ENCODE results near the gene DAPP1.

The DAPP1 gene

GRCh38 chr4:99855678-99856077 is 39.1 kb downstream of the DAPP1 start:
- DNase-seq = no peak

DNA sequence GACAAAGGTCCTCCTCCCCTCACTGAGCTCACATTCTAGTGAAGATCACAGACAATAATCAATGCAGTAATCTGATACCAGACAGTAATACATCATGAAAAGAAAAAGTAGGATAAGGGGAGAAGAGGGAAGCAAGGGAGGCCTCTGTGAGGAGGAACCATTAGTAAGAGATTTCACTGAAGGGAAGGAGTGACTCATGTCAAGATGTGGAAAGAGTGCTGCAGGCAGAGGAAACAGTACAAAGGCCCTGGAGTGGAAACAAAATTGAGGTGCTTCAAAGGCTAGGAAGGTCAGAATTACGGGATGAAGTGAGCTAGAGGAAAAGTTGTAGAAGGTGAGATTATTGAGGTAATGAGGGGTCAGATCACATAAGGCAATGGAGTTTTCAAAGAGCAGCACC is 39.5 kb downstream of the DAPP1 start:
- DNase-seq = no peak

- no peak for DNase-seq
Observed at GRCh38 chr4:99857307-99857706, 40.7 kb downstream of the DAPP1 start.

- DNase-seq = no peak
Observed at GRCh38 chr4:99859618-99860017, 43.0 kb downstream of the DAPP1 start.

DNA sequence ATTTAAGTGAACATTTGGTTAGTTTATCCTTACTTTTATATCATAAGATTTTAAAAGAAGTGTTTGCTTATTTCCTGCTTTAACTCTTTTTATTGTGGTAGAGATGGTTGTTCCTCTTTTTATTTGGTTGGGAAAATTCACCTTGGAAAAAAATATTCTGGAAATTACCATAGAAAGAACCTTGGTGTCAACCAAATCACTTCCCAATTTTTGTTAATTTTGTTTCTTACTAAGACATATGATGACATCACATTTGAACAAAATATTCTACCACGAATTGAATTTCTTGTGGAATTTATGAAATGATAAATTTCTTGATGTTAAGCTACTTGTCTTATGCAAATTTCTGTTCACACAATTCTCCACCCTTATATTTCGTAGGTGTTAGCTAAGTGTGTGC is 43.9 kb downstream of the DAPP1 start:
- DNase-seq = no peak

DNA sequence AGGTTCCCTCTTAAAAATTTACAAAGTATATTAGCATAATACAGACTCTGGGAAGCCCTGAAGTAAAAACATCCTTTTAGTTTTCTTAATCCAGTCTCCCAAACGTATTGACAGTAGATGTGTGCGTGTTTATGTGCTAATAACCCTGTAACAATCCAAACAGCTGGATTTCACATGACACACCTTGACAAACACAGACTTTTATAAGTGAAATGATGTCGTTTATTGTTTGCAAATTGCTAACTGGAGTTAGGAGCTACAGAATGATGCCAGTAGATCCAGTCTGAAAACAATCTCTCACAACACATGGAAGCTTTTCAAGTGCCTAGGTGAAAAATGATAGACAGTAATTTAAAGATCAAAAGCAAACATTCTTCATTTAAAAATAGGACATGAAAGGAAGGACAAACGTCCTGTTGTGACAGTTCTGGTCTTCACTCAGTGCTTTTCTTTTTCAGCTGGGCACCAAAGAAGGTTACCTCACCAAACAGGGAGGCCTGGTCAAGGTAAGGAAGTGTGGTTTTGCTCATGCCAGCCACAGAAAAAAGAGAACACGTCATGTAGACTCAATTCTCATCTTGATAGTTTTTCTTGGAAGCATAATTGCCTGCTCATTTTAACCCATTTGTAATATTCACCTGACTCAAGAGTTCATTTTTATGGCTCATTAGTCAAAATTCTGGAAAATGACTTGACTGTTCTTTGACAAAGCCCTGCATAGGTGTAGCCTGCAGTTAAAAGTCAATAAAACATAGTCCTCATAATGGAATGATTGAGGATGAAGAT is 44.7 kb downstream of the DAPP1 start:
- peak in 1 of 2 experiments; percentile 79 for DNase-seq

- no peak for DNase-seq
Observed at GRCh38 chr4:99863804-99864203, 47.2 kb downstream of the DAPP1 start.

DNA sequence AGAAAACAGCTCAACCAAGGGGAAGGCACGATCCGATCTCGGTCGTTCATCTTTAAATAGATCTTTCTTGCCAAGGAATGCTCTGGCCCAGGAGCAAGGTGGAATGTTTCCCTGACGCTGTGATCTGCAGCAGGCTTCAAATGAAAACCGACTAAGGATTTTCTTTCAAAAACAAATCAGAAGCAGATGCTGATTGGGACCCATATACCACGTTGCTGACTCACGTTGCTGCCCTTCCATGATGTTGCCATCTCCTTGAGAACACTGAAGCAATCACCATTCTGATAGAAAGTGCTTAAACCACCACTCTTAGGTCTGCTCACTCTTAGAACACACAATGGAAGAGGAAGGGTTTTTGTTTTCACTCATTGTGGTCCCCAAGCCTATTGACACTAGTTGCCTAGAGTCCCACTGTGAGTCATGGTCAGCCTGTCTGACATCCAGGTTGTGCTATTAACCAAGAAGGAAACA is 51.5 kb downstream of the DAPP1 start:
- no peak for DNase-seq

GRCh38 chr4:99872570-99872969 is 55.9 kb downstream of the DAPP1 start:
- no peak for DNase-seq

DNA sequence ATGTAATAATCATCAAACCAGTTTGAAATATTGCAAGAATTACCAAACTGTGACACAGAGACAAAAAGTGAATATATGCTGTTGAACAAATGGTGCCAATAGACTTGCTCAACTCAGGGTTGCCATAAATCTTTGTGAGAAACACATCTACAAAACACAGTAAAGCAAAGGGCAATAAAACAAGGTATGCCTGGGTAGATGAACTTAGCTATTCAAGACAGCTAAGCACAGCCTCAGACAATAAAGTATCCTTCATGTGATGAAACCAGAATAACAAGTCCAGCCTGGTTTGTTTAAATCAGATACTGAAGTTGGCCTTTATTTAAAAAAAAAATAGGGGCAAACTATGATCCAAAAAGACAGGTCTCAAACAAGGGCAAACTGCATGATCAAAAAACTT is 58.4 kb downstream of the DAPP1 start:
- no peak for DNase-seq

DNA sequence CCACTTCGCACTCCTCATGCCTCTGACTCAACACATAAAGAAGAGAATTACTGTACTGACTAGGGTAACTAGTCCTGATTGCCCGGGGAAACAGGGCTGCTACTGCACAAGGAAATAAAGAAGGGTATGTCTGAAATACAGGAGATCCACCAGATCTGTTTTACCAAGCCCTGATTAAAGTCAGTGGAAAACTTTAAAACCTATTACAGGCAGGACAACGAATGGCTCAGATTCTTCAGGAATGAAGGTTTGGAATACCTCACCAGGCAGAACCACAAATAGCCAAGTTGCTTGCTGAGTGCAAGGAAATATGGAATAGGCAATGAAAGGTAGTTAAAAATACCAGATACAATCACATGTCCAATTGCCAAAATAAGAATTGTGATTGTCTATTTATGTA is 60.3 kb downstream of the DAPP1 start:
- DNase-seq = no peak

DNA sequence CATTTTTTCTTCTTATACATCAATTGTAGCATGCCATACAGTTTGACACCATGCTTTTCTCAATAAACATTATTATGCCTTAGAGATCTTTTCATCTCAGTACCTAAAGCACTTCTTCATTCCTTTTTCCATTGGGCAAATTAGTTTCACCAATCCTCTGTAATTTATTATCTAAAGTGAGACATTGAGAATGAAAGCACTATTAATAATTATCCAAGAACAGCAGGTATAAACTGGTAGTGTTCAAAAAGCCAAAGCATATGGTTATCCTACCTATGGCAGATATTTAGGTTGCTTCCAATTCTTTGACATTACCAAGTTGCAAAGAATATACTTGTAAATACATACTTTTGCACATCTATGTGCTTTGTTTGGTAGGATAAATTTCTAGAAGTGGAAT is 62.0 kb downstream of the DAPP1 start:
- DNase-seq = no peak

DNA sequence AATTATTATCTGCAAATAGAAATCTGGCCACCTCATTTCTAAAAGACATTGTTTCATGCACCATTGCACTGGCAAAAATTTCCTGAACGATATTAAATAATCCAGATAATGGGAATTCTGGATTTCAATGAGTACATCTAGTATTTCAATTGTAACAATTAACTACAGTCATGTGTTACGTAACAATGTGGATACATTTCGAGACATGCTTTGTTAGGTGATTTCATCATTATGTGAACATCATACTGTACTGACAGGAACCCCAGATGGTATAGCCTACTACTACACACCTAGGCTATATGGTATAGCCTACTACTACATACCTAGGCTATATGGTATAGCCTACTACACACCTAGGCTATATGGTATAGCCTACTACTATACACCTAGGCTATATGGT is 62.8 kb downstream of the DAPP1 start:
- no peak for DNase-seq

DNA sequence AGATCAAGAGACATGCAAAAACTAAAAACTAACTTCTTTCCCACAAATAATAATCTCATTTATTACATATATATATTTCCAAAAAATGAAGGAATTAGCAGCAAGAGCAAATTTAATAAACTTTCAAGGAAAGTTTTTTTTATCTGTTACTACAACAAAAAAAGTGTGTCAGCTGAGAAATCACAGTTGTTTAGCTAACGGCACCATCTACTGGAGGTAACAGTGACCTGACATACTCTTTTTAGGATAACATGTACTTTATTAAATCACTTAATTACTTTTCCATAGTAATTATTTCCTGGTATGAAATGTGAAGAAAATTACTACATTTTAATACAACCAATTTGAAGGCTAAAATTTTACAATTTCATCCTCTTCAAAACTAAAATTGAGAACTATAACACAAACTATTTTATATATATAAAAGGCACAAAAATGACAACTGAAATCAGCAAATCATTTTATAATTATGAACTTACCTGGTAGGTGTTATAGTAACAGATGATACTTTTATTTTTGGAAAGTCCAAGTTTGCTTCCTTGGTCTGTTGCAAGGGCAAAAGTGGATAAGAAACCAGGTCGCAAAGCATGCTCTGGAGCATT is 68.5 kb downstream of the DAPP1 start:
- peak; percentile 4 to 20 for DNase-seq

DNA sequence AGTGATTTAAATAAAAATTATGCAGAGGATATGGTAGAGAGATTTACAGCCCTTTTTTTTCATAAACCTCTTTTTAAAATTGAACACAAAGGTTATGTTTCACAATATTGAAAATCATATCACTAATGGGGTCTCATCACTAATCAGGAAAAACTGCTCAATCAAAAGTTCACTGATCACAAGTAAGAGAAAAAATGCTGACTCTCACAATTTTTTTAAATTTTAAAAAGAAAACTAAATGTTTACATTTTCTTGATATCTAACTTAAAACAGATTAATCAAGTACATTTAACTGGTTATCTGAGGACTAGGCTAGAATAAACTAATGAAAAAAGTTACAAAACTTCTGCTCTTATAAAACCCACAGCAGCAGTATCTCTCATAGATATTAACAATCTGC is 69.1 kb downstream of the DAPP1 start:
- no peak for DNase-seq

GRCh38 chr4:99886146-99886545 is 69.5 kb downstream of the DAPP1 start:
- DNase-seq = no peak

GRCh38 chr4:99887837-99888236 is 71.2 kb downstream of the DAPP1 start:
- DNase-seq = no peak

DNA sequence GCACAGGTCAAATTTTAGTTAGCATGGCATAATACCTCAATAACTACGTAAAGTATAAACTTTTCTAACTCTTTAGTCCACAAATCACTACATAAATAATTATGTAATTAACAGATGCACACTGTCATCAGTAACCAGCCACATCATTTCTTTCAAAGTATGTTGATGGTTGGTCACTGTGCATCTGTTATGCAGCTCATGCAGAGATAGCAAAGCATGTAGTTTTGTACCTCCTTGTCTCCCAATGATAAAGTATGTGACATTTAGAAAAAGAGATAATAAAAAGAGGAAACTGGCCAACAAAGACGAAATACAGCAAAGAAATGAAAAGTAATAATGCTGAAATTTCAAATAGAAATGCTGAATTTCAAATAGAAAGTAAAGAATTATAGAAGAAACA is 74.7 kb downstream of the DAPP1 start:
- no peak for DNase-seq

DNA sequence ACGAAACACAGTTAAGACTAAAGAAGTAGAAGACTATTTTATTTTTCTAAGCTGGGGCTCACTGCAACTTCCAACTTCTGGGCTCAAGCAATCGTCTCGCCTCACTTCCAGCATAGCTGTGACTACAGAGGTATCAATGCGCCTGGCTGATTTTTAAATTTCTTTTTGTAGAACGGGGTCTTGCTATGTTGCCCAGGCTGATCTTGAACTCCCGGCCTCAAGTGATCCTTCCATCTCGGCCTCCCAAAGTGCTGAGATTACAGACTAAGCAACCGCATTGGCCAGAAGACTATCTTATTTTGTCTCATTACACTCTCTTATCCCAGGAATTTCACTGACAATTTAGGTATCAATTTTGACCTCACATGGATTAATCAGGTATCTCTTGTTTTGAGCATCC is 76.4 kb downstream of the DAPP1 start:
- DNase-seq = no peak

DNA sequence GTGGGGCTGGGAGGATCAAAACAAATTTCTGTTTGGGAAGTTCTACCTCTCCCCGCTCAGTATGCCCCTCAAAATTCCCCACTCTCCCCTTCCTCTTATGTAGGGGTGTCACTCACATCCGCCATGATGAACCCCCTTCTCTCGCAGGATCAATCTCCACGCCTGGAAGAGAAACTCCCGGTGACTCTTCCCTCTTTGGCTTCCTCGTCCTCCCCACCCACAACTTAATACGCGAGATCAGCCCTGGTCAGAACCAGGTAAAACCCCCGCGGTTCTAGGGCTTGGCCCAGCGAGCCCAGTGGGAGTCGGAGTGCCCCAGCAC is 77.2 kb downstream of the DAPP1 start:
- no peak for DNase-seq

DNA sequence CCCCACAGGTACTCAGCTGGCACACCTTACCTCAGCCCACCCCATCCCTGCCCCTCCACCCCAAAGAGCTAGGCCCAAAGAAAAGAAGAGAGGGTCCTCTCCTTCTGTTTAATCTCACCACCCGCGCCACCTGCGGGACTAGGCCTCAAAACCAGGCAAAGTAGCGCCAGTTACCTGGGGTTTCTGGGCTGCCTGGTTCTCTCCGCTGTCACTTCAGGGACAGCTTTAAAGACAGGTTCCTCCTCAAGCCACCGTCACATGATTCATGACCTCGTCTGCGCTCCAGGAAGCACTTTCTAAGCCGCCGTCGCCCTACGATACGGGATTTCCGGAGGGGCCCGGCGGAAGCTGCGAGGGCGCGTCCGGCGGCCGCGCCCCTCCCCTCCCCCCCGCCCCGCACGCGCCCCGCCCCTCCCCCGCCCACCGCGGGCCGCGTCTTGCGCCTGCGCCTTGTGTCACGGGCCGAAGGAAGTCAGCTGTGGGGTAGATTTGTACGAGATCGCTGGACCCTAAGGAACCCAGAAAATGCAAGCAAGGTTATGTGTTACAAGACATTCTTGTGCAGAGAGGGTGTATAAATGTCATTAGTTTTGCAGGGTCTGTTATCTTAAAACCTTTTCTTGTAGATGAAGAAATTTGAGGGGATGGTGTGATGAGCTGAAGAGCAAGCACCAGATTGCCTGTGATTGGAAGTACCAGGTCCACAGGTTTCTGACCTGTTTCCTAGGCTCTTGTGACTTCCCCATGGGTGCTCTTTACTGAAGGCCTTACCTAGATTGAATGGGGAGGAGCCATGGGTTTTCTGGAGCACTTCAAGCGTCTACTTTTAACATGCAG is 77.8 kb downstream of the DAPP1 start, which contains the start of gene LAMTOR3:
Gene LAMTOR3 (minus strand): TSS at position 267 of the 837 bp plus-strand sequence. CDS start 464 bp downstream, outside the sequence.
- peak; percentile 79 to 85 for DNase-seq

DNA sequence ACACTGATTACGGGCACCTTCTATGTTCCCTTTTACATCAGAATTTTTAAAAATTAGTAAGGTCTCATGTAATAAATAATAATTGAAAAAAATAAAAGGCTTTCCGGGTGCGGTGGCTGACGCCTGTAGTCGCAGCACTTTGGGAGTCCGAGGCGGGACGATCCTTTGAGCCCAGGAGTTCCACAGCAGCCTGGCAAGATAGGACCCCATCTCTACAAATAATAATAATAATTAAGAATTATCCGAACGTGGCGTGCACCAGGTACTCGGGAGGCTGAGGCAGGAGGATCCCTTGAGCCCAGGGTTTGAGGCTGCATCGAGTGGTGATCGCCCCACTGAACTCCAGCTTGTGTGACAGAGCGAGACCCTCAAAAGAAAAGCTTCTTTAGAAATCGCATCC is 78.4 kb downstream of the DAPP1 start:
- no peak for DNase-seq

DNA sequence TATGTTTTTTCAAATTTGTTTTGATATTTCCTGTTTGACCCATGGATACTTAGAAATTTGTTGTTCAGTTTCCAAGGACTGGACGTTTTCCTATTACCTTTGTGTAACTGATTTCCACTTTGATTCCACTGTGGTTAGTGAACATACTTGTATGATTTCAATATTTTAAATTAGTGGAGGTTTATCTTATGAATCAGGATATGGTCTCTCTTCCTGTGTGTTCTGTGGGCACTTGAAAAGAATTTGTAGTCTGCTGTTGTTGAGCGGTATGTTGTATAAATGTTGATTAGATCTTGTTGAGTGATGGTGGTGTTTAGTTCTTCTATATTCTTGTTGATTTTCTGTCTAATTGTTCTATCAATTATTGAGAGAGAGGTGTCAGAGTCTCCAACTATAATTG is 98.8 kb downstream of the DAPP1 start:
- no peak for DNase-seq

DNA sequence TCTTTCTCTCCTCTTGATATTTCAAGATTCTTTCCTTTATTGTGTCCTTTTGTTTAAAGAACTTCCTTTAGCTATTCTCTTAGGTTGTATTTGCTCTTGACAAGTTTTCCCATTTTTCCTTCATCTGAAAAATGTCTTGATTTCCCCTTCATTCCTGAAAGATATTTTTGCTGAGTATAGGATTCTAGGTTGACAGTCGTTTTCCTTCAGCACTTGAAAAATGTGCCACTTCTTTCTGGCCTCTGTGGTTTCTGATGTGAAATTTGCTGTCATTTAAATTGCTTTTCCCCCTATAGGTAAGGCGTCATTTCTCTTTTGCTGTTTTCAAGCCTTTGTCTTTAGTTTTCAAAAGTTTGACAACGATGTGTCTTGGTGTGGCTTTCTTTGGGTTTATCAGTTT is 100.9 kb downstream of the DAPP1 start:
- DNase-seq = no peak
